ENCODE data around the gene DSE.

GRCh38 chr6:116376149-116376548 lies 5.4 kb downstream of the DSE start:
- no peak for TF ChIP-seq CTCF (IDR thresholded peaks at IDR 0.05; ENCODE audit: borderline replicate concordance, extremely low read depth, low read length, poor library complexity, severe bottlenecking)
- no peak for TF ChIP-seq EZH2 (IDR thresholded peaks at IDR 0.05; ENCODE audit: borderline replicate concordance, low read depth, low read length, severe bottlenecking)
